GM06990 (cell line): ENCODE results near the gene WDR5.

Experiments used
- DNase-seq: peaks from one replicate; pipeline ENCODE4 v3.0.0-alpha.2; 2011; ENCODE audit not compliant: insufficient read length; ENCODE audit errors: extremely low read depth
- H3K27me3 ChIP-seq: replicated peaks from 2 replicates; pipeline ENCODE4 v1.6.0; 2011; ENCODE audit warnings: low read length; ENCODE audit not compliant: control insufficient read depth, insufficient read depth
- H3K36me3 ChIP-seq: 2 replicates; pipeline ENCODE4 v1.5.1; 2011; ENCODE audit warnings: low read length; ENCODE audit not compliant: control insufficient read depth, insufficient read depth
- H3K4me3 ChIP-seq: replicated peaks from 2 replicates; pipeline ENCODE4 v1.5.1; 2011; ENCODE audit warnings: low read depth, mild to moderate bottlenecking, control low read depth, low read length
- TF ChIP-seq, protein P1 (sequence below): IDR thresholded peaks from 2 replicates; pipeline ENCODE4 v1.5.1; 2011; ENCODE audit warnings: low read length, control low read depth, mild to moderate bottlenecking, inconsistent platforms; ENCODE audit not compliant: insufficient read depth, poor library complexity, severe bottlenecking

Gene WDR5

DNA sequence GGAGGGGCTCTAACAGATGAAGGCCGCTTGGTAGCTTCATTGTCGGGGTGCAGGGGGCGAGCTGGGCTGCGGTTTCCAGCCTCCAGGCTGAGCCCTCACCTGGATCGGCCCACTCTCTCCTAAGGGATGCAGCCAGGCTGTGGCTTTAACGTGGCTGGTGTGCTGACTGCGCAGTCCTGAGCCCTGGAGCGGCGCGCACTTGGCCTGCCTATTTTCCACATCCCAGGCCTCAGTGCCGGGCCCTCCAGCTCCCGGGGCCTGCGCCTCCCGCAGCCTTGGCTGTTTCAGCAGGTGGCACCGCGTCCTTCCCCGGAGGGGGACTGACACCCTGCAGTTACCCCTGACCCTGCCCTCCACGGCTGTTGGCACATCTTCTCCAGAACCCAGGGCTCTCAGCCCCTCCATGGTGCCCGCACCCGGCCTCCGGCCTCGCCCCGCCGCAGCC, 27.1 kb downstream of the WDR5 start:
- TF ChIP-seq, protein P1, sequence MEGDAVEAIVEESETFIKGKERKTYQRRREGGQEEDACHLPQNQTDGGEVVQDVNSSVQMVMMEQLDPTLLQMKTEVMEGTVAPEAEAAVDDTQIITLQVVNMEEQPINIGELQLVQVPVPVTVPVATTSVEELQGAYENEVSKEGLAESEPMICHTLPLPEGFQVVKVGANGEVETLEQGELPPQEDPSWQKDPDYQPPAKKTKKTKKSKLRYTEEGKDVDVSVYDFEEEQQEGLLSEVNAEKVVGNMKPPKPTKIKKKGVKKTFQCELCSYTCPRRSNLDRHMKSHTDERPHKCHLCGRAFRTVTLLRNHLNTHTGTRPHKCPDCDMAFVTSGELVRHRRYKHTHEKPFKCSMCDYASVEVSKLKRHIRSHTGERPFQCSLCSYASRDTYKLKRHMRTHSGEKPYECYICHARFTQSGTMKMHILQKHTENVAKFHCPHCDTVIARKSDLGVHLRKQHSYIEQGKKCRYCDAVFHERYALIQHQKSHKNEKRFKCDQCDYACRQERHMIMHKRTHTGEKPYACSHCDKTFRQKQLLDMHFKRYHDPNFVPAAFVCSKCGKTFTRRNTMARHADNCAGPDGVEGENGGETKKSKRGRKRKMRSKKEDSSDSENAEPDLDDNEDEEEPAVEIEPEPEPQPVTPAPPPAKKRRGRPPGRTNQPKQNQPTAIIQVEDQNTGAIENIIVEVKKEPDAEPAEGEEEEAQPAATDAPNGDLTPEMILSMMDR: no peak
- no peak for DNase-seq
- peaks cover 3% of the 10 kb centered on the region for H3K36me3 ChIP-seq
- peak overlapping the region; percentile 54; the same call in 1 of the 2 replicates for H3K4me3 ChIP-seq
- no peaks in the 10 kb centered on the region for H3K27me3 ChIP-seq

DNA sequence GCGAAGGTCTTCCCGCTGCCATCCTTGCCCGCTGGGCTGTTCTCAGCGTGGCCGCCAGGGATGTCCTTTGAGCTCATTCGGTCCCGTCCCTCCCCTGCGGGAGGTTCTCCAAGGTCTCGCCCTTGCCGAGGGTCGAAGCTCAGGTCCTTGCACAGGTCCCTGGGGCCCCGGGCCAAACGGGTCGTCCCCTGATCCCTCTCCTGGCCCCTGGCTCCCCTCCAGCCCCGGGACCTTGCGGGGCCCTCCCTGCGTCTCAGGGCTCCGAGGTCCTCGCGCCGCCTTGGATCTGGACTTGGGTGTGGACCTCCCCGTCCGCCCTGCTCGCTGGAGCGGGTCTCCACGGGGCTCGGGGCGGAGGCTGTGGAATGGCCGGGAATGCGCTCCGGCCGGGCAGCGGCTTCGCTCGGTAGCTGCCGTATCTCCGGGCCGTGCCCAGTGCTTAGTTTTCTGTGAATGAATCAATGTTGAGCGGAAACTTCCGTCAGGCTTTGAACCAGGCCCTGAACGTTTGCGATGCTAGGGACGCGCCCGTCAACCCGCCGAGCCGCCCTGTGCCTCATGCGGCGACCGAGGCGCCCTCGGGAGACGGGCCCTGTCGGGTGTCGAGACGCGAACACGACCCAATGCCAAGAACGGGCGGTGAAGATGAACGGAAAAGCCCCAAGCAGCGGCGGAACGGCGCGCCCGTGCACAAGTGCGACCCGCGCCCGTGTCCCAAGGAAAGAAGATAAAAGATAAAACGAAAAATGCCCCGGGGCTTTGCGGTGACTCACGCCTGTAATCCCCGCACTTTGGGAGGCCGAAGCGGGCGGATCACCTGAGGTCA, 27.7 kb downstream of the WDR5 start:
- peak; percentile 81 for DNase-seq
- Histone ChIP-seq H3K27me3 (no peaks in the 10 kb centered on the region), H3K36me3 (peaks cover 2% of the 10 kb centered on the region), H3K4me3 (peak overlapping the region; percentile 54; the same call in 1 of the 2 replicates)
- TF ChIP-seq, protein P1: peak; percentile 21

DNA sequence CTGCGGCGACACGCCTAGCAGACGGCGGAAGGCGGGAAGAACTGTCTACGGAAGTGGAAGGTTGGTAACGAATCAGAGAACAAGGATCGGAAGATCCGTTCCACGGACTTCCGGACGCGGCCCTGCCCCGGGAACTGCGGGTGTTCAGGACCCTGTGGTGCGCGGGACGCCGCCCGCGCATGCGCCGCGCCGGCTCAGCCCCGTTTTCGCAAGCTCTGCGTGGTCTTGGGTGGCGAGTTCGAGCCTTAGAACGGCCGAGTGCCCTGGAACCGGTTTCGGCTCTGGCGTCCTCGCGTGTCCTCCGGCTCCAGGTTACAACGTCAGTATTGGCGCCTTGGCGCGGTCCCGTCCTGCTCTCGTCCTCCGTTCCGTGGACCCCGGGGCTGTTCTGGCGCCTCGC, 29.0 kb downstream of the WDR5 start:
- TF ChIP-seq, protein P1: no peak
- Histone ChIP-seq H3K36me3 (no peaks in the 10 kb centered on the region), H3K27me3 (no peaks in the 10 kb centered on the region), H3K4me3 (no peak overlapping the region)
- no peak for DNase-seq

DNA sequence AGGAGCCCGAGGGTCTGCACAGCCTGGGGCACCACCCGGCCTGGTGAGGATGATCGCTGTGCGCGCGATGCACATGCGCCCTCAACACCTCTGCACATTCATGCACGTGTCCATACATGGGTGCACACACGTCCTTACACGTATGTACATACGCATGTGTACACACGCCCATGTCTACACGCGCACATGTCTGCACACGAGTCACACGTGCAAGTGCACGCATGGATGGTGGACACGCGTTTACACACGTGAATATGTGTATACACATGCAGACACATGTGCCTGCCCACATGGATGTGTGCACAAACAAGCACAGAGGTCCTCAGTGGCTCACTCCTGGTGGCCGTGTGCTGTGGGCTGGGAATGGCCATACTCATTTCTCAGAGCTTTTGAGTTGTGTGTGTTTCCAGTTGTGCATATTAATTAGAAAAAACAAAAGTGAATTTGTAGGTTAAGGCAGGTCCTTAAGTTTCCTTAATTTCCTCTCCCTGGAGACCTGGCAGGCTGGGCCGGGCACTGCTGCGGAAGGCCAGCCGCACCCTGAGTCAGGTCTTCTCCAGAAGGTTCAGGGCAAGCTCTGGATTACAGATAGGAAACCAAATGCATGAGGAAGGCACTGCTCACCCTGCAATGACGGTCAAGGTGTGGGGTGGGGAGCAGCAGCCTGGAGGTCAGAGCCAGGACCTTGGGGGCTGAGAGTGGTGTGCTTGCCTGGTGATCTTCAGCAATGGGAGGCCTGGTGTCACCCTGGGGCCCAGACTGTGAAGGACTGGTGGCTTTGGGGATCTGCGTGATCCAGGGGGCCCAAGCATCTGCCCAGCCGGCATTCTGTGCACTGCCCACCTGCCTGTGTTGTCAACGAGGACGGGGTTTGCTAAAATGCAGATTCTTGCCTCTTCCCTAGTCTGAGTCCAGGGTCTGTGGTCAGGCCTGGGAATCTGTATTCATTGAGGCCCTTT, 29.8 kb downstream of the WDR5 start:
- Histone ChIP-seq H3K4me3 (no peak overlapping the region), H3K27me3 (no peaks in the 10 kb centered on the region), H3K36me3 (no peaks in the 10 kb centered on the region)
- TF ChIP-seq, protein P1: no peak
- DNase-seq: peak; percentile 75

DNA sequence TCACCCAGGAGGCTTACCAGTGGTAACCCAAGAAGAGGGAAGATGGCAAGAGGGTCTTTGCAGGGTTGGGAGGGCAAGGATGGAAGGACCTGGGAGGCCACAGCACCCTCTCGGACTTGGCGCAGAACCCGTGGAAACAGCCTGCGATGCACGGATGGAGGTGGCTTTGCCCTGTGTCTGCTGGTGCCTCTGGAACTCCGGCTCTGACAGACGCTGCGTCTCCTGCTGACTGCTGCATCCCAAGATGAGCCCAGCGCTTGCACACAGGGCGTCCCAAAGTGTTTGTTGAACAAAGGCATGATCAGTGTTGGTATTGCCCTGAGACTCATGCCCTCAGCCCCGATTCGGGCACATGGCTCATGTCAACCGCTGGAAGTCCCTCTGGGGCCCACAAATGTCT, 30.5 kb downstream of the WDR5 start:
- H3K4me3 ChIP-seq: no peak overlapping the region
- H3K36me3 ChIP-seq: no peaks in the 10 kb centered on the region
- TF ChIP-seq, protein P1: no peak

More for the DNA sequence above, 30.5 kb downstream of the WDR5 start:
- H3K27me3 ChIP-seq: no peaks in the 10 kb centered on the region
- no peak for DNase-seq
